Cardiac muscle cell (in vitro differentiated cells and primary cell): ENCODE results near the gene BET1. TPM values are rescaled to one million over a fixed set of nuclear protein-coding genes. Genes with fewer than 3 reads are reported as not detected.
"Not testable (repeated sequence)": the region's sequence is repeated elsewhere in the genome, so short reads cannot be mapped to it uniquely, and the experiment has no call there.

ENCODE experiments used
- DNase-seq, 2 donors: peaks; one replicate each; pipeline versions ENCODE4 v3.0.0 to v3.0.0-alpha.2; 2010 to 2017; ENCODE audit warnings: low read depth in 1 of 2, low spot score in 1 of 2
- H3K27ac ChIP-seq: fragments of 200-600 bp; sonication (generic); 2 replicates; pipeline ENCODE4 v1.5.1; 2016
- H3K27me3 ChIP-seq: fragments of 200-600 bp; sonication (generic); 2 replicates; pipeline ENCODE4 v1.6.0; 2016; ENCODE audit warnings: control low read depth
- H3K36me3 ChIP-seq: fragments of 200-600 bp; sonication (generic); 2 replicates; pipeline ENCODE4 v1.5.1; 2016; ENCODE audit warnings: control low read depth
- H3K4me1 ChIP-seq: fragments of 200-600 bp; sonication (generic); 2 replicates; pipeline ENCODE4 v1.8.1; 2017; ENCODE audit warnings: low read depth, mild to moderate bottlenecking, mixed run types
- H3K4me3 ChIP-seq: fragments of 200-600 bp; sonication (generic); 2 replicates; pipeline ENCODE4 v1.5.1; 2016; ENCODE audit warnings: mild to moderate bottlenecking
- H3K9me3 ChIP-seq: fragments of 200-600 bp; sonication (generic); 2 replicates; pipeline ENCODE4 v1.5.1; 2017; ENCODE audit warnings: low read depth, mild to moderate bottlenecking, control low read depth
- polyA plus RNA-seq: library from polyadenylated mRNA; unstranded; fragments of >200 nt; fragmentation: Nextera tagmentation; extraction: Ambion mirVana; gene quantifications from 2 replicates; pipeline ENCODE4 v1.2.1, GENCODE V29; 2016
- total RNA-seq: library from RNA; depleted of rRNA; stranded (reverse); fragments of >200 nt; gene quantifications from 2 replicates; pipeline ENCODE4 v1.2.3, GENCODE V29; 2016
- TF ChIP-seq, protein P1 (sequence below): IDR thresholded peaks from 2 replicates; pipeline ENCODE4 v1.5.1; 2012; ENCODE audit warnings: low read depth, mild to moderate bottlenecking, low read length

Gene BET1
- total and polyA plus RNA-seq, 2 experiments from 2014 or later, result 20.8 to 43.1 TPM

DNA sequence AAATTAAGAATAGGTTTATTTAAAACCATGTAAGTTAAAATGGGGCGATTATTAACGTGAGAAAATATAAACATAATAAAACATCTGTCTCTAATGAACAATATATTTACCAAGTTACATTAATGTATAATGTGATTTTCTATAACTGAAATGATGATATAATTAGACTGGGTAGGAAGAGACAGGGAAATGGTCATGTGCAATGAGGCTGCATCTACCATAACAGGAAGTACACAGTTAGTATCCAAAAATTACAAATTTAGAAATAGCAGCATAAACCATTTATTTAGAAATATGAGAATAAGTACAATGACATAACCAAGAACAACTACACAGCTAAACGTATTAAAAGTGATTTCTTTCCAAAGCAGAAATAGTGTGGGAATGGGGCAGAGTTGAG lies 25.8 kb upstream of the BET1 start:
- Histone ChIP-seq H3K36me3 (no peaks in the 10 kb centered on the region), H3K9me3 (no peaks in the 10 kb centered on the region), H3K4me1 (peaks cover 8% of the 10 kb centered on the region), H3K4me3 (no peak overlapping the region), H3K27ac (no peak overlapping the region), H3K27me3 (no peaks in the 10 kb centered on the region)
- TF ChIP-seq, protein P1, sequence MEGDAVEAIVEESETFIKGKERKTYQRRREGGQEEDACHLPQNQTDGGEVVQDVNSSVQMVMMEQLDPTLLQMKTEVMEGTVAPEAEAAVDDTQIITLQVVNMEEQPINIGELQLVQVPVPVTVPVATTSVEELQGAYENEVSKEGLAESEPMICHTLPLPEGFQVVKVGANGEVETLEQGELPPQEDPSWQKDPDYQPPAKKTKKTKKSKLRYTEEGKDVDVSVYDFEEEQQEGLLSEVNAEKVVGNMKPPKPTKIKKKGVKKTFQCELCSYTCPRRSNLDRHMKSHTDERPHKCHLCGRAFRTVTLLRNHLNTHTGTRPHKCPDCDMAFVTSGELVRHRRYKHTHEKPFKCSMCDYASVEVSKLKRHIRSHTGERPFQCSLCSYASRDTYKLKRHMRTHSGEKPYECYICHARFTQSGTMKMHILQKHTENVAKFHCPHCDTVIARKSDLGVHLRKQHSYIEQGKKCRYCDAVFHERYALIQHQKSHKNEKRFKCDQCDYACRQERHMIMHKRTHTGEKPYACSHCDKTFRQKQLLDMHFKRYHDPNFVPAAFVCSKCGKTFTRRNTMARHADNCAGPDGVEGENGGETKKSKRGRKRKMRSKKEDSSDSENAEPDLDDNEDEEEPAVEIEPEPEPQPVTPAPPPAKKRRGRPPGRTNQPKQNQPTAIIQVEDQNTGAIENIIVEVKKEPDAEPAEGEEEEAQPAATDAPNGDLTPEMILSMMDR, result no peak
- no peak for DNase-seq

GRCh38 chr7:94028768-94029167 lies 24.6 kb upstream of the BET1 start:
- Histone ChIP-seq H3K27me3 (no peaks in the 10 kb centered on the region), H3K36me3 (no peaks in the 10 kb centered on the region), H3K4me1 (peaks cover 8% of the 10 kb centered on the region), H3K4me3 (no peak overlapping the region), H3K9me3 (no peaks in the 10 kb centered on the region), H3K27ac (no peak overlapping the region)
- TF ChIP-seq, protein P1, result no peak
- DNase-seq, result peak in 1 of 2 donors; percentile 19

GRCh38 chr7:94026619-94027018 lies 22.5 kb upstream of the BET1 start:
- H3K4me1 ChIP-seq, H3K4me3 ChIP-seq, H3K36me3 ChIP-seq, H3K9me3 ChIP-seq, H3K27me3 ChIP-seq, H3K27ac ChIP-seq, DNase-seq: not testable (repeated sequence)

DNA sequence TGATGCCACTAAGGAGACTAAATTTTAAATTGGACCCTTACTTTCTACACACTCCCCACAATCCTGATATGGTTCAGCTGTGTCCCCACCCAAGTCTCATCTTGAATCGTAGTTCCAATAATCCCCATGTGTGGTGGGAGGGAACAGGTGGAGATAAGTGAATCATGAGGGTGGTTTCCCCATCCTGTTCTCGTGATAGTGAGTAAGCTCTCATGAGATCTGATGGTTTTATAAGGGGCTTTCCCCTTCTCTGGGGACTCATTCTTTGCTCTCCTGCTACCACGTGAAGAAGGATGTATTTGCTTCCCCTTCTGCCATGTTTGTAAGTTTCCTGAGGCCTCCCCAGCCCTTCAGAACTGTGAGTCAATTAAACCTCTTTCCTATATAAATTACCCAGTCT lies 18.4 kb upstream of the BET1 start:
- Histone ChIP-seq H3K4me3 (no peak overlapping the region), H3K4me1 (no peaks in the 10 kb centered on the region), H3K9me3 (no peaks in the 10 kb centered on the region), H3K27me3 (no peaks in the 10 kb centered on the region), H3K36me3 (no peaks in the 10 kb centered on the region), H3K27ac (no peak overlapping the region)
- DNase-seq, result no peak
- TF ChIP-seq, protein P1, result no peak

DNA sequence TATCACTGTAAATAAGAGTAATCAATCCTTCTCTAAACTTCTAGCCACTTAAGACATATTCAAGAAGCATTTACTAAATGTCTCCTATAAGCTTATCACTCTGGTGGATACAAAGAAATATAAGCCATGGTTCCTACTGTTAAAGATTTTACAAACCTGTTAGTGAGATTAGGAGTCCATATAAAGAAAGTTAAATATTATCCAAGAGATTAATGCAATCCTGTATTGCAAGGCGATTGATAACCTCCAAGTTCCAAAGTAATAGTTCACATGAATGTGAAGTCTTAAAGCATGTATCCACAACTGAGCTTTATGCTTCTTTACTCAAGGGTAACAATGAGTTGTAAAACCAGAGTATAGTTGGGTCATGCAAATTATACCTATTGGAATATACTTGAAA lies 12.6 kb upstream of the BET1 start:
- Histone ChIP-seq H3K27me3 (no peaks in the 10 kb centered on the region), H3K36me3 (no peaks in the 10 kb centered on the region), H3K4me1 (no peaks in the 10 kb centered on the region), H3K4me3 (no peak overlapping the region), H3K9me3 (no peaks in the 10 kb centered on the region), H3K27ac (no peak overlapping the region)
- TF ChIP-seq, protein P1, result no peak
- no peak for DNase-seq

DNA sequence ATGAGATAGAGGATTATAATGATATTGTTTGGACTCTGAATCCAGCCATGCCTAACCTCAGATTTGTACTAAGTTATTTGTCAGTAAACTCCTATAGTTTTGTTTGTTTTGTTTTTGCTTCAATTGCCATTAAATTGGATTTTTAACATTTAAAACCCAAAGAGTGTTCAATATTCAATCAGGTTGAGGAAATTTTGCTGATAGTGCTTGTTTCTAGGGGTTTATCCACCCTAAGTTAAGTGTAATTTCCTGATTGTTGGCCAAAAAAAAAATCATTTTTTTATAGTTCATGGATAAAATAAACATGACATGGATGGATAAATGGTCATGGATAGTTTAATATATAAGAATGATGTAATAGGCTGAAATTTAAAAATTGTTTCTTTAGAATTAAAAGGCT lies 11.4 kb upstream of the BET1 start:
- no peak for DNase-seq
- H3K36me3 ChIP-seq, result no peaks in the 10 kb centered on the region
- no peaks in the 10 kb centered on the region for H3K9me3 ChIP-seq
- no peak overlapping the region for H3K4me3 ChIP-seq
- H3K27ac ChIP-seq, result no peak overlapping the region
- no peaks in the 10 kb centered on the region for H3K4me1 ChIP-seq
- H3K27me3 ChIP-seq, result no peaks in the 10 kb centered on the region
- TF ChIP-seq, protein P1, result no peak
